IMR-90 (cell line): Measurements from ENCODE around the gene S100Z. TPM values are rescaled to one million over a fixed set of nuclear protein-coding genes. Genes with fewer than 3 reads are reported as not detected.

ENCODE experiments used
- ATAC-seq: fragments of 200-7000 bp; cut with Tn5 transposase; 2 replicates; pipeline ENCODE4 v1.9.1; 2020; ENCODE audit warnings: low read depth, mild to moderate bottlenecking, moderate library complexity
- BruUV-seq: library from RNA; stranded (reverse); fragments of 400-500 nt; replicated peaks from 2 replicates; lab custom pipeline; 2021; lab: Mats Ljungman, UMichigan
- CTCF ChIA-PET: fragments of 300-600 bp; formaldehyde crosslinking; extraction: SDS; loops from one replicate; lab custom pipeline; 2021; ENCODE audit warnings: antibody characterized with exemption; lab: Yijun Ruan, JAX
- POLR2A ChIA-PET: fragments of 300-600 bp; sonication (Branson Sonifier 250); formaldehyde crosslinking; loops from one replicate; lab custom pipeline; 2022; ENCODE audit warnings: antibody characterized with exemption; ENCODE audit not compliant: unreplicated experiment; lab: Charles Lee
- DNase-seq: peaks from one replicate; pipeline ENCODE4 v3.0.0; 2013
- H2AFZ ChIP-seq: replicated peaks from 2 replicates; pipeline ENCODE3; 2013; ENCODE audit warnings: low read length, mild to moderate bottlenecking; ENCODE audit not compliant: poor library complexity
- H2AK5ac ChIP-seq: 2 replicates; pipeline ENCODE4 v1.6.1; 2013; ENCODE audit warnings: low read depth, low read length, inconsistent platforms
- H2AK9ac ChIP-seq: replicated peaks from 2 replicates; pipeline ENCODE3; 2013; ENCODE audit warnings: mild to moderate bottlenecking, low read depth, low read length, moderate library complexity; ENCODE audit not compliant: poor library complexity
- H2BK120ac ChIP-seq: 2 replicates; pipeline ENCODE4 v1.6.1; 2013; ENCODE audit warnings: low read depth, low read length, inconsistent platforms
- H2BK15ac ChIP-seq: 3 replicates; pipeline ENCODE4 v1.6.1; 2013; ENCODE audit warnings: low read depth, low read length, inconsistent platforms
- H2BK20ac ChIP-seq: 2 replicates; pipeline ENCODE4 v1.6.1; 2013; ENCODE audit warnings: low read depth, mild to moderate bottlenecking, inconsistent platforms, low read length, moderate library complexity
- H2BK5ac ChIP-seq: 2 replicates; pipeline ENCODE4 v1.6.1; 2013; ENCODE audit warnings: mild to moderate bottlenecking, low read depth, low read length, inconsistent platforms; ENCODE audit not compliant: poor library complexity, severe bottlenecking
- H3K14ac ChIP-seq: replicated peaks from 2 replicates; pipeline ENCODE4 v1.6.1; 2013; ENCODE audit warnings: low read depth, low read length, inconsistent platforms
- H3K18ac ChIP-seq: 2 replicates; pipeline ENCODE4 v1.6.1; 2013; ENCODE audit warnings: low read depth, low read length, control low read depth
- H3K23ac ChIP-seq: 2 replicates; pipeline ENCODE4 v1.6.1; 2013; ENCODE audit warnings: low read depth, low read length, inconsistent platforms
- H3K27ac ChIP-seq: 2 replicates; pipeline ENCODE4 v1.5.1; 2013; ENCODE audit warnings: mild to moderate bottlenecking, control low read depth, low read length; ENCODE audit not compliant: insufficient read depth
- H3K27me3 ChIP-seq: 2 replicates; pipeline ENCODE4 v1.6.1; 2013; ENCODE audit warnings: low read length; ENCODE audit not compliant: control insufficient read depth, insufficient read depth
- H3K36me3 ChIP-seq: 2 replicates; pipeline ENCODE4 v1.6.1; 2013; ENCODE audit warnings: low read length, mixed read lengths; ENCODE audit not compliant: control insufficient read depth, insufficient read depth
- H3K4ac ChIP-seq: 2 replicates; pipeline ENCODE4 v1.6.1; 2013; ENCODE audit warnings: low read depth, low read length, inconsistent platforms
- H3K4me1 ChIP-seq: 2 replicates; pipeline ENCODE4 v1.6.1; 2013; ENCODE audit warnings: low read length, mixed read lengths; ENCODE audit not compliant: control insufficient read depth, insufficient read depth
- H3K4me2 ChIP-seq: 2 replicates; pipeline ENCODE4 v1.6.1; 2013; ENCODE audit warnings: low read depth, mild to moderate bottlenecking, control low read depth, low read length, moderate library complexity
- H3K4me3 ChIP-seq: 2 replicates; pipeline ENCODE4 v1.5.1; 2013; ENCODE audit warnings: low read depth, mild to moderate bottlenecking, control low read depth, low read length, moderate library complexity; ENCODE audit not compliant: insufficient read depth
- H3K56ac ChIP-seq: 2 replicates; pipeline ENCODE4 v1.6.1; 2013; ENCODE audit warnings: low read length, inconsistent platforms; ENCODE audit not compliant: insufficient read depth; ENCODE audit errors: extremely low read depth
- H3K79me1 ChIP-seq, 2 experiments: 2 replicates each; pipeline ENCODE4 v1.6.1; 2013; ENCODE audit warnings: low read length in 2 of 2, inconsistent platforms in 1 of 2, low read depth in 1 of 2
- H3K9ac ChIP-seq: 2 replicates; pipeline ENCODE4 v1.6.1; 2013; ENCODE audit warnings: low read depth, low read length, control low read depth
- H3K9me1 ChIP-seq: 2 replicates; pipeline ENCODE4 v1.6.1; 2013; ENCODE audit warnings: low read length, inconsistent platforms; ENCODE audit not compliant: insufficient read depth
- H3K9me3 ChIP-seq: 2 replicates; pipeline ENCODE4 v1.6.1; 2013; ENCODE audit warnings: low read length; ENCODE audit not compliant: control insufficient read depth, insufficient read depth
- H4K20me1 ChIP-seq: 2 replicates; pipeline ENCODE4 v1.6.1; 2013; ENCODE audit warnings: low read length, inconsistent platforms; ENCODE audit not compliant: insufficient read depth
- H4K5ac ChIP-seq: 2 replicates; pipeline ENCODE4 v1.6.1; 2013; ENCODE audit warnings: mild to moderate bottlenecking, low read depth, low read length, control low read depth
- H4K8ac ChIP-seq, 2 experiments: 2 replicates each; pipeline ENCODE4 v1.6.1; 2013; ENCODE audit warnings: low read depth in 2 of 2, low read length in 2 of 2, control low read depth in 1 of 2, inconsistent platforms in 1 of 2
- H4K91ac ChIP-seq: 2 replicates; pipeline ENCODE4 v1.6.1; 2013; ENCODE audit warnings: low read depth, low read length, inconsistent platforms; ENCODE audit not compliant: insufficient read depth
- BHLHE40 ChIP-seq: fragments of 150-350 bp; IDR thresholded peaks from 2 replicates; pipeline ENCODE4 v1.6.1; 2016; ENCODE audit warnings: mild to moderate bottlenecking, low read depth, low read length
- CEBPB ChIP-seq: IDR thresholded peaks from 2 replicates; pipeline ENCODE4 v1.6.1; 2012; ENCODE audit warnings: low read depth, low read length, improper control_type of control experiment
- CHD1 ChIP-seq: IDR thresholded peaks from 2 replicates; pipeline ENCODE4 v1.6.1; 2012; ENCODE audit warnings: low read depth, low read length, improper control_type of control experiment
- CTCF ChIP-seq: conservative IDR thresholded peaks from 2 replicates; pipeline ENCODE4 v1.5.1; 2012; ENCODE audit warnings: mild to moderate bottlenecking, low read depth, low read length, improper control_type of control experiment
- ELK1 ChIP-seq: fragments of 150-350 bp; IDR thresholded peaks from 2 replicates; pipeline ENCODE4 v1.6.1; 2016; ENCODE audit warnings: low read depth, mild to moderate bottlenecking, low read length, moderate library complexity, borderline replicate concordance
- FOS ChIP-seq: fragments of 150-350 bp; IDR thresholded peaks from 2 replicates; pipeline ENCODE4 v1.6.1; 2016; ENCODE audit warnings: low read depth, low read length
- MAFK ChIP-seq: IDR thresholded peaks from 2 replicates; pipeline ENCODE4 v1.6.1; 2012; ENCODE audit warnings: low read depth, low read length, improper control_type of control experiment
- MAZ ChIP-seq: IDR thresholded peaks from 2 replicates; pipeline ENCODE4 v1.6.1; 2012; ENCODE audit warnings: low read depth, mild to moderate bottlenecking, low read length, improper control_type of control experiment, moderate library complexity, borderline replicate concordance
- MXI1 ChIP-seq: IDR thresholded peaks from 2 replicates; pipeline ENCODE4 v1.6.1; 2012; ENCODE audit warnings: low read depth, mild to moderate bottlenecking, low read length, moderate library complexity, borderline replicate concordance
- NFE2L2 ChIP-seq: fragments of 150-350 bp; IDR thresholded peaks from 2 replicates; pipeline ENCODE4 v1.6.1; 2016; ENCODE audit warnings: low read depth, mild to moderate bottlenecking, low read length
- POLR2A ChIP-seq: IDR thresholded peaks from 2 replicates; pipeline ENCODE4 v1.6.1; 2012; ENCODE audit warnings: mild to moderate bottlenecking, low read depth, low read length
- RAD21 ChIP-seq: IDR thresholded peaks from 2 replicates; pipeline ENCODE4 v1.6.1; 2012; ENCODE audit warnings: low read length, improper control_type of control experiment
- RCOR1 ChIP-seq: IDR thresholded peaks from 2 replicates; pipeline ENCODE4 v1.6.1; 2012; ENCODE audit warnings: mild to moderate bottlenecking, low read length, improper control_type of control experiment; ENCODE audit not compliant: insufficient replicate concordance
- RFX5 ChIP-seq: IDR thresholded peaks from 2 replicates; pipeline ENCODE4 v1.8.0; 2012; ENCODE audit warnings: low read depth, mild to moderate bottlenecking, low read length, moderate library complexity
- SMC3 ChIP-seq: fragments of 150-350 bp; IDR thresholded peaks from 2 replicates; pipeline ENCODE4 v1.6.1; 2016; ENCODE audit warnings: low read depth, mild to moderate bottlenecking, antibody characterized with exemption, low read length, moderate library complexity
- WGBS, 2 experiments: methylation state at CpG; one replicate each; pipeline versions ENCODE4 v1.1.5 to v1.1.7; 2013; ENCODE audit warnings: missing lambda C conversion rate in 2 of 2; ENCODE audit not compliant: insufficient read length in 1 of 2; ENCODE audit errors: extremely low coverage in 2 of 2; 5-methylcytosine and 5-hydroxymethylcytosine counted together
- dilution Hi-C: fragments of 300-500 bp; cut with HindIII; formaldehyde crosslinking; loops from one replicate; pipeline ENCODE4 v1.14.3; 2018; ENCODE audit warnings: low sequenced_read_pairs; ENCODE audit not compliant: unreplicated experiment
- in situ Hi-C: fragments of 300-500 bp; cut with MboI; formaldehyde crosslinking; loops from 3 replicates; pipeline ENCODE4 v1.14.3; 2019; ENCODE audit warnings: low sequenced_read_pairs, inconsistent platforms, mixed read lengths
- intact Hi-C: fragments of 100-400 bp; cut with micrococcal nuclease; formaldehyde crosslinking; loops from 2 replicates; pipeline ENCODE4 v1.10.0; 2022
- polyA plus RNA-seq, 3 experiments: library from polyadenylated mRNA; depleted of rRNA; stranded (reverse); fragments of >200 nt; gene quantifications; 2 replicates each; pipeline ENCODE4 v1.2.3, GENCODE V29; 2012; ENCODE audit warnings: low replicate concordance in 1 of 3
- total RNA-seq: library from RNA; depleted of rRNA; stranded (reverse); fragments of >200 nt; gene quantifications from 2 replicates; pipeline ENCODE4 v1.2.3, GENCODE V29; 2012
- TF ChIP-seq, protein P1 (sequence below): fragments of 150-350 bp; IDR thresholded peaks from 2 replicates; pipeline ENCODE4 v1.6.1; 2017; ENCODE audit warnings: mild to moderate bottlenecking, antibody characterized with exemption, low read length, low read depth

The S100Z gene
- total and polyA plus RNA-seq, 2 of the 4 experiments (the other 2 are of a cell fraction): not detected

DNA sequence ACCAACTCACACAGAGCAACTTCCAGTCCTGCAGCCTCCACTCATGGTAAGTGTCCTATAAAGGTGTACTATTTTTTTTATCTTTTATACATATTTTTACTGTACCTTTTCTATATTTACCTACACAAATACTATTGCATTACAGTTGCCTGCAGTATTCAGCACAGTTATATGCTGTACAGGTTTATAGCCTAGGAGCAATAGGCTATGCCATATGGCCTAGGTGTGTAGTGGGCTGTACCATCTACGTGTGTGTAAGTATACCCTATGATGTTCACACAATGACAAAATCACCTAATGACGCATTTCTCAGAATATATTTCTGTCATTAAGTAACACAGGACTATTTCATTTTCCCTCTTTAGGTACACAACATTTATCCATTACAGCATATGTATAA, 16.7 kb downstream of the S100Z start:
- ATAC-seq (no peak), DNase-seq (no peak)
- H3K4ac ChIP-seq: no peak overlapping the region
- no peak overlapping the region for H2AK9ac ChIP-seq
- no peak overlapping the region for H2BK120ac ChIP-seq
- H3K27ac ChIP-seq: no peak overlapping the region
- ChIA-PET CTCF (no interaction called here), POLR2A (no interaction called here)
- no peak overlapping the region for H2BK5ac ChIP-seq
- no peak overlapping the region for H2AFZ ChIP-seq
- no peaks in the 10 kb centered on the region for H3K9me3 ChIP-seq
- H4K91ac ChIP-seq: no peak overlapping the region
- no peak overlapping the region for H3K4me2 ChIP-seq
- no peak overlapping the region for H2AK5ac ChIP-seq
- no CpG with 5 or more reads among the region's 2 CpGs for WGBS, 2 experiments
- H3K79me1 ChIP-seq: no peaks in the 10 kb centered on the region
- no peak overlapping the region for H3K14ac ChIP-seq
- no peak overlapping the region for H2BK15ac ChIP-seq
- in situ Hi-C loops (no loop called here), intact Hi-C loops (loop anchor here (5.0 to 10.0 kb wide), 2 partner anchors 149 to 368 kb away; partner anchors contain the start of gene F2R), dilution Hi-C loops (no loop called here)
- no peak overlapping the region for H4K8ac ChIP-seq
- no peak overlapping the region for H3K18ac ChIP-seq
- H4K5ac ChIP-seq: no peak overlapping the region
- H4K20me1 ChIP-seq: no peaks in the 10 kb centered on the region
- no peak overlapping the region for H2BK20ac ChIP-seq
- no peak for TF ChIP-seq MAFK
- no peak for TF ChIP-seq SMC3
- TF ChIP-seq FOS: no peak
- TF ChIP-seq BHLHE40: no peak
- no peak for TF ChIP-seq MAZ
- TF ChIP-seq NFE2L2: no peak
- no peak for TF ChIP-seq CHD1
- no peak for TF ChIP-seq RAD21
- no peak for TF ChIP-seq POLR2A
- TF ChIP-seq CTCF: no peak
- TF ChIP-seq, protein P1, sequence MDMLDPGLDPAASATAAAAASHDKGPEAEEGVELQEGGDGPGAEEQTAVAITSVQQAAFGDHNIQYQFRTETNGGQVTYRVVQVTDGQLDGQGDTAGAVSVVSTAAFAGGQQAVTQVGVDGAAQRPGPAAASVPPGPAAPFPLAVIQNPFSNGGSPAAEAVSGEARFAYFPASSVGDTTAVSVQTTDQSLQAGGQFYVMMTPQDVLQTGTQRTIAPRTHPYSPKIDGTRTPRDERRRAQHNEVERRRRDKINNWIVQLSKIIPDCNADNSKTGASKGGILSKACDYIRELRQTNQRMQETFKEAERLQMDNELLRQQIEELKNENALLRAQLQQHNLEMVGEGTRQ: no peak
- no peak for TF ChIP-seq ELK1
- no peak for TF ChIP-seq MXI1
- TF ChIP-seq CEBPB: no peak
- TF ChIP-seq RFX5: no peak
- no peak for TF ChIP-seq RCOR1
- no peak overlapping the region for H3K9ac ChIP-seq
- H3K27me3 ChIP-seq: no peaks in the 10 kb centered on the region
- BruUV-seq: no TSS peak
- no peaks in the 10 kb centered on the region for H3K36me3 ChIP-seq
- H3K9me1 ChIP-seq: peaks cover 6% of the 10 kb centered on the region; the same call in 1 of the 2 replicates
- no peak overlapping the region for H3K4me3 ChIP-seq
- peaks cover 5% of the 10 kb centered on the region for H3K4me1 ChIP-seq
- H3K23ac ChIP-seq: no peak overlapping the region
- H3K56ac ChIP-seq: no peak overlapping the region
